CD14-positive monocyte (primary cell): Measurements from ENCODE around the gene PLXNB1. TPM values are rescaled to one million over a fixed set of nuclear protein-coding genes. Genes with fewer than 3 reads are reported as not detected.

Experiments
- DNase-seq, 3 donors: peaks; one replicate each; pipeline ENCODE4 v3.0.0-alpha.2; 2011 to 2022
- H2AFZ ChIP-seq: 2 replicates; pipeline ENCODE4 v1.6.0; 2012; ENCODE audit warnings: mild to moderate bottlenecking, low read depth, low read length, inconsistent platforms; ENCODE audit not compliant: insufficient read depth, poor library complexity, severe bottlenecking
- H3K27ac ChIP-seq, 2 donors: 1 replicate in 1 of 2; 2 replicates in 1 of 2; pipeline ENCODE4 v1.5.1; 2012 to 2013; ENCODE audit warnings: low read length in 2 of 2, control low read depth in 1 of 2, inconsistent platforms in 1 of 2, low read depth in 1 of 2, mild to moderate bottlenecking in 1 of 2
- H3K27me3 ChIP-seq, 2 donors: one replicate each; pipeline versions ENCODE4 v1.6.0 to v1.6.1; 2011 to 2013; ENCODE audit warnings: low read length in 2 of 2; ENCODE audit not compliant: control insufficient read depth in 2 of 2, insufficient read depth in 2 of 2
- H3K36me3 ChIP-seq, 2 donors: replicated peaks in 1 of 2; 1 replicate in 1 of 2; 2 replicates in 1 of 2; pipeline versions ENCODE4 v1.5.1 to v1.6.1; 2012 to 2013; ENCODE audit warnings: low read length in 2 of 2, control low read depth in 1 of 2, inconsistent platforms in 1 of 2, mild to moderate bottlenecking in 1 of 2; ENCODE audit not compliant: insufficient read depth in 2 of 2, control insufficient read depth in 1 of 2
- H3K4me1 ChIP-seq, 2 donors: 1 replicate in 1 of 2; 2 replicates in 1 of 2; pipeline versions ENCODE4 v1.5.1 to v1.6.1; 2012 to 2013; ENCODE audit warnings: low read length in 2 of 2, control low read depth in 1 of 2, inconsistent platforms in 1 of 2, mild to moderate bottlenecking in 1 of 2, moderate library complexity in 1 of 2; ENCODE audit not compliant: insufficient read depth in 2 of 2, control insufficient read depth in 1 of 2
- H3K4me2 ChIP-seq: replicated peaks from 2 replicates; pipeline ENCODE3; 2012; ENCODE audit warnings: low read length, moderate library complexity, mild to moderate bottlenecking; ENCODE audit not compliant: poor library complexity, severe bottlenecking; ENCODE audit errors: extremely low read depth
- H3K4me3 ChIP-seq, 3 experiments: fragments of 200-600 bp in 1 of 3; sonication (generic) in 1 of 3; replicated peaks in 1 of 3; 1 replicate in 2 of 3; 2 replicates in 1 of 3; pipeline ENCODE4 v1.5.1; 2011 to 2013; ENCODE audit warnings: low read length in 3 of 3, mild to moderate bottlenecking in 3 of 3, control low read depth in 2 of 3, low read depth in 2 of 3, inconsistent platforms in 1 of 3, moderate library complexity in 1 of 3
- H3K79me2 ChIP-seq: 2 replicates; pipeline ENCODE4 v1.6.0; 2012; ENCODE audit warnings: mild to moderate bottlenecking, control low read depth, inconsistent platforms, low read length, moderate library complexity; ENCODE audit not compliant: insufficient read depth
- H3K9ac ChIP-seq: 2 replicates; pipeline ENCODE4 v1.6.0; 2017; ENCODE audit warnings: low read length, mild to moderate bottlenecking; ENCODE audit not compliant: insufficient read depth, poor library complexity, severe bottlenecking
- H3K9me3 ChIP-seq, 2 donors: replicated peaks in 1 of 2; 1 replicate in 1 of 2; 2 replicates in 1 of 2; pipeline versions ENCODE4 v1.5.1 to v1.6.1; 2012 to 2013; ENCODE audit warnings: low read length in 2 of 2, control low read depth in 1 of 2; ENCODE audit not compliant: control insufficient read depth in 1 of 2, insufficient read depth in 1 of 2
- H4K20me1 ChIP-seq: 2 replicates; pipeline ENCODE4 v1.6.0; 2012; ENCODE audit warnings: mild to moderate bottlenecking, low read length, control low read depth, moderate library complexity; ENCODE audit not compliant: insufficient read depth
- H3K27ac Mint-ChIP-seq, 7 donors: one replicate each; pipeline ENCODE4 v1.8.0; 2020; ENCODE audit warnings: mild to moderate bottlenecking in 7 of 7, mixed read lengths in 7 of 7, moderate library complexity in 6 of 7, inconsistent platforms in 2 of 7
- H3K27me3 Mint-ChIP-seq, 3 donors: one replicate each; pipeline ENCODE4 v1.8.0; 2021 to 2022; ENCODE audit warnings: low read depth in 3 of 3, mild to moderate bottlenecking in 3 of 3, mixed read lengths in 3 of 3, moderate library complexity in 3 of 3, inconsistent platforms in 1 of 3
- H3K36me3 Mint-ChIP-seq, 2 donors: one replicate each; pipeline ENCODE4 v1.8.0; 2020; ENCODE audit warnings: mixed read lengths in 2 of 2, inconsistent platforms in 1 of 2, mild to moderate bottlenecking in 1 of 2
- H3K4me1 Mint-ChIP-seq: one replicate; pipeline ENCODE4 v1.8.0; 2020; ENCODE audit warnings: mild to moderate bottlenecking, mixed read lengths
- H3K4me3 Mint-ChIP-seq, 2 donors: one replicate each; pipeline ENCODE4 v1.8.0; 2020; ENCODE audit warnings: mild to moderate bottlenecking in 2 of 2, mixed read lengths in 2 of 2, moderate library complexity in 1 of 2
- H3K9me3 Mint-ChIP-seq, 7 donors: one replicate each; pipeline ENCODE4 v1.8.0; 2020 to 2022; ENCODE audit warnings: mixed read lengths in 7 of 7, mild to moderate bottlenecking in 6 of 7, moderate library complexity in 6 of 7, inconsistent platforms in 2 of 7
- CTCF ChIP-seq: fragments of 200-600 bp; IDR thresholded peaks from one replicate; pipeline ENCODE4 v1.8.0; 2022; ENCODE audit warnings: antibody characterized with exemption, mild to moderate bottlenecking
- WGBS: methylation state at CpG from one replicate; pipeline ENCODE4 v1.1.5; 2013; ENCODE audit warnings: missing lambda C conversion rate; ENCODE audit not compliant: insufficient coverage; 5-methylcytosine and 5-hydroxymethylcytosine counted together
- intact Hi-C, 2 donors: fragments of 100-400 bp; cut with micrococcal nuclease; formaldehyde crosslinking; loops; one replicate each; pipeline versions ENCODE4 v1.15.0 to v1.15.1; 2023
- polyA plus RNA-seq, 3 donors: library from polyadenylated mRNA; depleted of rRNA in 1 of 3; unstranded in 2 of 3; stranded (reverse) in 1 of 3; fragments of 300-500 nt in 2 of 3; fragments of >200 nt in 1 of 3; fragmentation: Illumina TruSeq in 2 of 3; gene quantifications; 1 replicate in 2 of 3; 2 replicates in 1 of 3; pipeline ENCODE4 v1.2.3, GENCODE V29; 2012 to 2021

Gene PLXNB1
- polyA plus RNA-seq, 3 donors, result 0.14 to 4.3 TPM; not detected in 1

- Histone ChIP-seq H3K27ac (no peak overlapping the region), H3K4me3 (no peak overlapping the region), H3K79me2 (no peaks in the 10 kb centered on the region), H3K36me3 (peaks cover 0 to 2% of the 10 kb centered on the region in 2 donors), H3K9me3 (no peaks in the 10 kb centered on the region), H4K20me1 (no peaks in the 10 kb centered on the region), H3K4me2 (no peak overlapping the region), H3K27me3 (peaks cover 3 to 27% of the 10 kb centered on the region in 2 donors), H3K4me1 (peaks cover 7 to 8% of the 10 kb centered on the region in 2 donors), H2AFZ (no peak overlapping the region), H3K9ac (no peak overlapping the region)
- 97% methylated on average over 4 of the region's 8 CpGs for WGBS
- peaks cover 24 to 38% (median 26%) of the 10 kb centered on the region in 3 donors for H3K27me3 Mint-ChIP-seq
- peaks cover 9% of the 10 kb centered on the region for H3K4me1 Mint-ChIP-seq
- no peak overlapping the region for H3K27ac Mint-ChIP-seq
- peak overlapping the region in 1 of 2 donors; percentile 70 for H3K4me3 Mint-ChIP-seq
- H3K36me3 Mint-ChIP-seq, result peaks cover 7 to 9% of the 10 kb centered on the region in 2 donors
- intact Hi-C loops, result no loop called here
- TF ChIP-seq CTCF, result no peak
- H3K9me3 Mint-ChIP-seq, result peaks cover 0 to 5% (median 0%) of the 10 kb centered on the region in 7 donors
- DNase-seq, result no peak
Measured at GRCh38 chr3:48426944-48427629, 2.8 kb downstream of the PLXNB1 start.

- intact Hi-C loops, result no loop called here
- WGBS, result 92% methylated on average over 7 of the region's 11 CpGs
- Histone ChIP-seq H3K9ac (no peak overlapping the region), H3K4me3 (no peak overlapping the region), H3K79me2 (no peaks in the 10 kb centered on the region), H4K20me1 (no peaks in the 10 kb centered on the region), H3K4me1 (peaks cover 7 to 8% of the 10 kb centered on the region in 2 donors), H3K4me2 (no peak overlapping the region), H2AFZ (no peak overlapping the region), H3K27ac (no peak overlapping the region), H3K27me3 (peaks cover 3 to 27% of the 10 kb centered on the region in 2 donors), H3K36me3 (no peaks in the 10 kb centered on the region), H3K9me3 (no peaks in the 10 kb centered on the region)
- Mint-ChIP-seq H3K36me3 (peaks cover 2 to 4% of the 10 kb centered on the region in 2 donors), H3K4me3 (no peak overlapping the region), H3K9me3 (peaks cover 0 to 5% (median 0%) of the 10 kb centered on the region in 7 donors), H3K27ac (no peak overlapping the region), H3K27me3 (peaks cover 24 to 38% (median 28%) of the 10 kb centered on the region in 3 donors), H3K4me1 (peaks cover 9% of the 10 kb centered on the region)
- DNase-seq, result no peak
- TF ChIP-seq CTCF, result no peak
Measured at GRCh38 chr3:48426401-48426909, 3.4 kb downstream of the PLXNB1 start.
